OCI-LY3 (cell line): ENCODE measurements around the gene POLR3GL.
A peak's percentile ranks its signal among the peaks of the same experiment; 100 is the strongest.

ENCODE experiments used
- H2AFZ ChIP-seq: fragments of 200-600, 300-600 bp; shearing (Covaris generic); 2 replicates; pipeline ENCODE4 v1.6.0; 2014; ENCODE audit warnings: antibody characterized with exemption, low read depth, low read length
- H3K27ac ChIP-seq: fragments of 200-600, 300-600 bp; sonication (generic); 2 replicates; pipeline ENCODE4 v1.5.1; 2014; ENCODE audit warnings: mild to moderate bottlenecking, low read length, moderate library complexity, mixed read lengths
- H3K27me3 ChIP-seq: fragments of 200-600, 300-600 bp; sonication (generic); 2 replicates; pipeline ENCODE4 v1.6.1; 2014; ENCODE audit warnings: low read depth, low read length, mixed read lengths
- H3K36me3 ChIP-seq: fragments of 200-600, 300-600 bp; sonication (generic); replicated peaks from 2 replicates; pipeline ENCODE3; 2014; ENCODE audit warnings: low read depth, low read length, mixed read lengths
- H3K4me1 ChIP-seq: fragments of 300-600, 200-600 bp; sonication (generic); 2 replicates; pipeline ENCODE4 v1.6.1; 2014; ENCODE audit warnings: low read length, mixed read lengths
- H3K4me2 ChIP-seq: fragments of 200-600, 300-600 bp; sonication (generic); 2 replicates; pipeline ENCODE4 v1.6.1; 2014; ENCODE audit warnings: low read length, mixed read lengths
- H3K4me3 ChIP-seq: fragments of 300-600, 200-600 bp; sonication (generic); 2 replicates; pipeline ENCODE4 v1.5.1; 2014; ENCODE audit warnings: antibody characterized with exemption, mild to moderate bottlenecking, low read length, moderate library complexity
- H3K79me2 ChIP-seq: fragments of 300-600, 200-600 bp; shearing (Covaris generic); 2 replicates; pipeline ENCODE4 v1.6.1; 2014; ENCODE audit warnings: mild to moderate bottlenecking, low read length, mixed read lengths
- H3K9ac ChIP-seq: fragments of 300-600, 200-600 bp; shearing (Covaris generic); 2 replicates; pipeline ENCODE4 v1.6.0; 2014; ENCODE audit warnings: mild to moderate bottlenecking, low read length, moderate library complexity
- H3K9me3 ChIP-seq: fragments of 200-600, 300-600 bp; shearing (Covaris generic); 2 replicates; pipeline ENCODE4 v1.6.1; 2014; ENCODE audit warnings: low read length, mixed read lengths; ENCODE audit not compliant: insufficient read depth
- H4K20me1 ChIP-seq: fragments of 200-600, 300-600 bp; sonication (generic); 2 replicates; pipeline ENCODE4 v1.6.1; 2016; ENCODE audit warnings: low read length, mixed read lengths; ENCODE audit not compliant: insufficient read depth
- CTCF ChIP-seq: fragments of 200-600, 300-600 bp; sonication (generic); IDR thresholded peaks from 2 replicates; pipeline ENCODE4 v1.5.1; 2014; ENCODE audit warnings: antibody characterized with exemption, low read length, low read depth
- EZH2phosphoT487 ChIP-seq: fragments of 200-600 bp; shearing (Covaris generic); IDR thresholded peaks from 2 replicates; pipeline ENCODE4 v1.6.1; 2018; ENCODE audit warnings: antibody characterized with exemption, mixed run types, low read depth

The POLR3GL gene

DNA sequence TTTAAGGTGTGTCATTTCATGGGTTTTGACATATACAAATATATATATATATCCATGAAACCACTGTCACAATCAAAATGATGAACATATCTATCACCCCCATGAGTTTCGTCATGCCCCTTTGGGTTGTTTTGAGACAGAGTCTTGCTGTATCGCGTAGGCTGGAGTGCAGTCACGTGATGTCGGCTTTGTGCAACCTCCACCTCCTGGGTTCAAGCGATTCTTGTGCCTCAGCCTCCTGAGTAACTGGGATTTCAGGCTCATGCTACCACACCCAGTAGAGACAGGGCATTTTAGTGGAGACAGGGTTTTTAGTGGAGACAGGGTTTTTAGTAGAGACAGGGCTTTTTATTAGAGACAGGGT is 49.1 kb downstream of the POLR3GL start:
- H4K20me1 ChIP-seq = no peaks in the 10 kb centered on the region
- no peaks in the 10 kb centered on the region for H3K9me3 ChIP-seq
- H3K4me1 ChIP-seq = peaks cover 7% of the 10 kb centered on the region; the same call in 1 of the 2 replicates
- no peaks in the 10 kb centered on the region for H3K36me3 ChIP-seq
- peak overlapping the region; percentile 23; the same call in 1 of the 2 replicates for H2AFZ ChIP-seq
- H3K9ac ChIP-seq = peak overlapping the region; percentile 9; the same call in 1 of the 2 replicates
- H3K4me3 ChIP-seq = peak overlapping the region; percentile 38
- peak overlapping the region; percentile 72 for H3K4me2 ChIP-seq
- TF ChIP-seq EZH2phosphoT487 (no peak), CTCF (no peak)
- peaks cover 19% of the 10 kb centered on the region; the same call in 1 of the 2 replicates for H3K27me3 ChIP-seq
- no peak overlapping the region for H3K27ac ChIP-seq
- H3K79me2 ChIP-seq = no peaks in the 10 kb centered on the region

GRCh38 chr1:146016891-146017290 is 52.4 kb downstream of the POLR3GL start:
- Histone ChIP-seq H3K4me1 (peaks cover 7% of the 10 kb centered on the region; the same call in 1 of the 2 replicates), H3K4me2 (no peak overlapping the region), H3K9me3 (no peaks in the 10 kb centered on the region), H3K27ac (no peak overlapping the region), H3K4me3 (no peak overlapping the region), H3K36me3 (no peaks in the 10 kb centered on the region), H4K20me1 (no peaks in the 10 kb centered on the region), H3K27me3 (peaks cover 37% of the 10 kb centered on the region), H3K79me2 (no peaks in the 10 kb centered on the region), H2AFZ (no peak overlapping the region), H3K9ac (no peak overlapping the region)
- TF ChIP-seq EZH2phosphoT487 (no peak), CTCF (no peak)

DNA sequence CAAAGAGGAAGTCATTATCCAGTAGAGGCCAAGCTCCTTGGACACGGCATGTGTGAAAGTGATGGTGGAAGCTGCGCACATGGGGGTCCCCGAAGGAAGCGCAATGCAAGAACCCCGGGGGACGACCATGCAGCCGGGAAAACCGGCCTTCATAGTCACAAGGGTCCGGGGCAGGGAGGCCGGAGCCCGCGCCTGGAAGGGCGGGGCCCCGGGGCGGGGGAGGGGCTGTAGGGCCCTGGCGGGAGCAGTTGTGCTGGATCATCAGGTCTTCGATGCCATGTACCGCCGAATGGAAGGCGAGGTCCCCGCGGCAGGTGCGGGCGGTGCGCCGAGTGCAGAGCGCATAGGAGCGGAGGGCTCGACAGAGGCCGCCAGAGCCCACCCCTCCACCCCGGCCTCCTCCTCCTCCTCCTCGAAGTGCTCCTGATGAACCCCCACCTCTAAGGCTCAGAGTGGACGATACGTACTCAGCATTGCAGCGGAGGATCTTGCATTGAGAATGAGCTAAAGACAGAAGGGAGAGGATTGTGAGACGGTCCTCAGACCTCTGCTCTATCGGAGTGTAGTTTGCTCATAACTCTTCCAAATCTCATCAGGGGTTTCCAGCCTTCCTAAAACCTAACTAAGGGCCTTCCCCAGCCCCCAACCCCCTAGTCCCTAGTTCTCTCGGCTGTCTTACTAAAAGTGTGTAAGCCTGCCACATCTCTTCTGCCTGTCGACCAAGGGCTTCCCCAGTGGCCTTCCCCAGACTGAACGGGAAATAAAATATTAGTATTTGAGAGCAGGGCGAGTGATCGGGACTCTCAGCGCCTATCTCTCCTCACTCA is 55.0 kb downstream of the POLR3GL start:
- Histone ChIP-seq H3K9ac (no peak overlapping the region), H3K79me2 (no peaks in the 10 kb centered on the region), H4K20me1 (no peaks in the 10 kb centered on the region), H3K27ac (no peak overlapping the region), H3K27me3 (peaks cover 44% of the 10 kb centered on the region), H2AFZ (no peak overlapping the region), H3K4me2 (no peak overlapping the region), H3K4me1 (no peaks in the 10 kb centered on the region), H3K4me3 (no peak overlapping the region), H3K9me3 (no peaks in the 10 kb centered on the region), H3K36me3 (no peaks in the 10 kb centered on the region)
- TF ChIP-seq EZH2phosphoT487 = no peak
- TF ChIP-seq CTCF = no peak

- no peaks in the 10 kb centered on the region for H3K4me1 ChIP-seq
- TF ChIP-seq CTCF = no peak
- no peak for TF ChIP-seq EZH2phosphoT487
- H4K20me1 ChIP-seq = no peaks in the 10 kb centered on the region
- H3K9me3 ChIP-seq = no peaks in the 10 kb centered on the region
- no peak overlapping the region for H2AFZ ChIP-seq
- no peak overlapping the region for H3K27ac ChIP-seq
- no peak overlapping the region for H3K4me3 ChIP-seq
- H3K36me3 ChIP-seq = no peaks in the 10 kb centered on the region
- no peaks in the 10 kb centered on the region for H3K79me2 ChIP-seq
- H3K4me2 ChIP-seq = no peak overlapping the region
- H3K27me3 ChIP-seq = peaks cover 42% of the 10 kb centered on the region
- no peak overlapping the region for H3K9ac ChIP-seq
Observed at GRCh38 chr1:146020058-146021049, 55.9 kb downstream of the POLR3GL start.
